ENCODE results near the gene MX1. TPM values are rescaled to one million over a fixed set of nuclear protein-coding genes. Genes with fewer than 3 reads are reported as not detected.

The MX1 gene
- total RNA-seq, 4 donors from 2014 or later, result 20.2 to 40.3 (median 31.5) TPM

- Histone ChIP-seq H3K9me3 (no peaks in the 10 kb centered on the region), H3K27ac (no peak overlapping the region), H3K4me1 (peaks cover 0 to under 1% (median 0%) of the 10 kb centered on the region in 3 donors), H3K27me3 (peaks cover 48% of the 10 kb centered on the region), H3K4me3 (no peak overlapping the region), H3K36me3 (no peaks in the 10 kb centered on the region)
- no peak for ATAC-seq
- TF ChIP-seq CTCF (IDR thresholded peaks at IDR 0.05), result no peak
- no peak for TF ChIP-seq EP300 (IDR thresholded peaks at IDR 0.05)
- no peak for TF ChIP-seq POLR2A (IDR thresholded peaks at IDR 0.05)
- TF ChIP-seq POLR2AphosphoS5 (IDR thresholded peaks at IDR 0.05), result no peak
- WGBS, 2 donors (ENCODE audit: low coverage in 1 of 2), result 80% methylated on average over 6 of the region's 33 CpGs; no CpG with 5 or more reads in 1 of the 2 donors
Observed at GRCh38 chr21:41472753-41473548, 46.9 kb downstream of the MX1 start.

- Histone ChIP-seq H3K27me3 (peaks cover 28% of the 10 kb centered on the region), H3K9me3 (no peaks in the 10 kb centered on the region), H3K4me1 (no peaks in the 10 kb centered on the region), H3K4me3 (no peak overlapping the region), H3K36me3 (no peaks in the 10 kb centered on the region), H3K27ac (no peak overlapping the region)
- ATAC-seq, result no peak
- TF ChIP-seq POLR2A (IDR thresholded peaks at IDR 0.05) (no peak), CTCF (IDR thresholded peaks at IDR 0.05) (no peak), EP300 (IDR thresholded peaks at IDR 0.05) (no peak), POLR2AphosphoS5 (IDR thresholded peaks at IDR 0.05) (no peak)
- WGBS, 2 donors (ENCODE audit: low coverage in 1 of 2), result 63 to 100% methylated on average over 2 to 3 of the region's 15 CpGs
Observed at GRCh38 chr21:41475714-41476420, 49.8 kb downstream of the MX1 start.

GRCh38 chr21:41477641-41478318 lies 51.7 kb downstream of the MX1 start:
- Histone ChIP-seq H3K27me3 (peaks cover 15% of the 10 kb centered on the region), H3K4me3 (no peak overlapping the region), H3K36me3 (no peaks in the 10 kb centered on the region), H3K27ac (no peak overlapping the region), H3K9me3 (no peaks in the 10 kb centered on the region), H3K4me1 (no peaks in the 10 kb centered on the region)
- no peak for ATAC-seq
- TF ChIP-seq POLR2A (IDR thresholded peaks at IDR 0.05), result no peak
- WGBS, 2 donors (ENCODE audit: low coverage in 1 of 2), result 15 to 21% methylated on average over 3 to 4 of the region's 15 CpGs

GRCh38 chr21:41478319-41479177 lies 52.5 kb downstream of the MX1 start:
- Histone ChIP-seq H3K4me3 (no peak overlapping the region), H3K27ac (no peak overlapping the region), H3K36me3 (no peaks in the 10 kb centered on the region), H3K4me1 (no peaks in the 10 kb centered on the region), H3K9me3 (no peaks in the 10 kb centered on the region), H3K27me3 (peaks cover 8% of the 10 kb centered on the region)
- 67 to 80% methylated on average over 2 to 7 of the region's 11 CpGs for WGBS, 2 donors (ENCODE audit: low coverage in 1 of 2)
- no peak for TF ChIP-seq EP300 (IDR thresholded peaks at IDR 0.05)
- TF ChIP-seq CTCF (IDR thresholded peaks at IDR 0.05), result no peak
- TF ChIP-seq POLR2AphosphoS5 (IDR thresholded peaks at IDR 0.05), result no peak
- TF ChIP-seq POLR2A (IDR thresholded peaks at IDR 0.05), result no peak
- no peak for ATAC-seq

- H3K27me3 ChIP-seq, result peaks cover 7% of the 10 kb centered on the region
- no peak for ATAC-seq
- no peaks in the 10 kb centered on the region for H3K9me3 ChIP-seq
- no peak overlapping the region for H3K4me3 ChIP-seq
- TF ChIP-seq EP300 (IDR thresholded peaks at IDR 0.05) (no peak), CTCF (IDR thresholded peaks at IDR 0.05) (no peak), POLR2AphosphoS5 (IDR thresholded peaks at IDR 0.05) (no peak), POLR2A (IDR thresholded peaks at IDR 0.05) (no peak)
- WGBS, 2 donors (ENCODE audit: low coverage in 1 of 2), result 45 to 75% methylated on average over 1 to 2 of the region's 8 CpGs
- no peak overlapping the region for H3K27ac ChIP-seq
- no peaks in the 10 kb centered on the region for H3K36me3 ChIP-seq
- H3K4me1 ChIP-seq, result no peaks in the 10 kb centered on the region
Observed at GRCh38 chr21:41479686-41480085, 53.6 kb downstream of the MX1 start.
